Fibroblast of lung (primary cell): ENCODE data around the gene CENPP. TPM values are rescaled to one million over a fixed set of nuclear protein-coding genes. Genes with fewer than 3 reads are reported as not detected.

Experiments used
- DNase-seq, 2 donors: peaks; one replicate each; pipeline versions ENCODE4 v3.0.0 to v3.0.0-alpha.2; 2010; ENCODE audit warnings: low read depth in 2 of 2
- H2AFZ ChIP-seq: 2 replicates; pipeline ENCODE4 v1.5.1; 2012; ENCODE audit warnings: low read length, control low read depth, inconsistent platforms
- H3K27ac ChIP-seq: 2 replicates; pipeline ENCODE4 v1.5.1; 2011; ENCODE audit warnings: low read length, control low read depth; ENCODE audit not compliant: insufficient read depth
- H3K27me3 ChIP-seq: 2 replicates; pipeline ENCODE4 v1.5.1; 2011; ENCODE audit warnings: mild to moderate bottlenecking, low read length; ENCODE audit not compliant: control insufficient read depth, insufficient read depth
- H3K36me3 ChIP-seq: 2 replicates; pipeline ENCODE4 v1.5.1; 2011; ENCODE audit warnings: low read length; ENCODE audit not compliant: control insufficient read depth, insufficient read depth
- H3K4me1 ChIP-seq: 2 replicates; pipeline ENCODE4 v1.5.1; 2011; ENCODE audit warnings: low read length; ENCODE audit not compliant: control insufficient read depth, insufficient read depth; ENCODE audit errors: extremely low read depth
- H3K4me2 ChIP-seq: 2 replicates; pipeline ENCODE4 v1.5.1; 2011; ENCODE audit warnings: low read length, control low read depth; ENCODE audit not compliant: insufficient read depth; ENCODE audit errors: extremely low read depth
- H3K4me3 ChIP-seq, 4 experiments: fragments of 200-600 bp in 1 of 4; sonication (generic) in 1 of 4; replicated peaks in 1 of 4; 2 replicates each; pipeline ENCODE4 v1.5.1; 2011 to 2016; ENCODE audit warnings: low read length in 4 of 4, low read depth in 3 of 4, mild to moderate bottlenecking in 3 of 4, control low read depth in 2 of 4, inconsistent platforms in 1 of 4, mixed read lengths in 1 of 4; ENCODE audit not compliant: insufficient read depth in 1 of 4; ENCODE audit errors: control extremely low read depth in 1 of 4
- H3K79me2 ChIP-seq: 2 replicates; pipeline ENCODE4 v1.5.1; 2012; ENCODE audit warnings: mild to moderate bottlenecking, low read length, inconsistent platforms; ENCODE audit not compliant: control insufficient read depth, insufficient read depth
- H3K9ac ChIP-seq: 2 replicates; pipeline ENCODE4 v1.5.1; 2011; ENCODE audit warnings: mild to moderate bottlenecking, low read length, control low read depth; ENCODE audit not compliant: insufficient read depth
- H3K9me3 ChIP-seq: 2 replicates; pipeline ENCODE4 v1.5.1; 2012; ENCODE audit warnings: low read depth, low read length; ENCODE audit not compliant: control insufficient read depth, insufficient read depth
- H4K20me1 ChIP-seq: 2 replicates; pipeline ENCODE4 v1.5.1; 2011; ENCODE audit warnings: low read length; ENCODE audit not compliant: control insufficient read depth, insufficient read depth; ENCODE audit errors: extremely low read depth
- CTCF ChIP-seq, 2 donors: IDR thresholded peaks in 1 of 2; conservative IDR thresholded peaks in 1 of 2; 1 replicate in 1 of 2; 2 replicates in 1 of 2; pipeline ENCODE4 v1.5.1; 2011 to 2012; ENCODE audit warnings: low read length in 2 of 2, control low read depth in 1 of 2, inconsistent platforms in 1 of 2, low read depth in 1 of 2, mild to moderate bottlenecking in 1 of 2
- EZH2 ChIP-seq: IDR thresholded peaks from 2 replicates; pipeline ENCODE4 v1.5.1; 2012; ENCODE audit warnings: low read length, control low read depth, mild to moderate bottlenecking; ENCODE audit errors: missing control alignments
- polyA plus RNA-seq, 2 donors: library from polyadenylated mRNA; depleted of rRNA in 1 of 2; stranded (reverse) in 1 of 2; unstranded in 1 of 2; fragments of >200 nt; gene quantifications; 2 replicates each; pipeline ENCODE4 v1.2.1, GENCODE V29; 2011 to 2012; ENCODE audit warnings: missing spikeins in 1 of 2
- total RNA-seq: library from RNA; depleted of rRNA; stranded (reverse); fragments of >200 nt; gene quantifications from 2 replicates; pipeline ENCODE4 v1.2.1, GENCODE V29; 2014

The CENPP gene
- total and polyA plus RNA-seq, 2 donors (not counting 1 experiment from before 2014, with no cell fraction given) = 1.7 to 2.4 TPM

GRCh38 chr9:92627651-92628050 lies 301.9 kb downstream of the CENPP start:
- TF ChIP-seq EZH2 (no peak), CTCF (conservative IDR thresholded peaks at IDR 0.05 in 1 of 2, IDR thresholded peaks at IDR 0.05 in 1 of 2; ENCODE audit: low read depth in 1 of 2, low read length in 2 of 2) (no peak)
- Histone ChIP-seq H3K27ac (no peak overlapping the region), H3K4me1 (no peaks in the 10 kb centered on the region), H3K79me2 (no peaks in the 10 kb centered on the region), H3K4me2 (no peak overlapping the region), H2AFZ (no peak overlapping the region), H3K4me3 (no peak overlapping the region), H3K9me3 (no peaks in the 10 kb centered on the region), H3K27me3 (no peaks in the 10 kb centered on the region), H4K20me1 (no peaks in the 10 kb centered on the region), H3K9ac (no peak overlapping the region), H3K36me3 (peaks cover 6% of the 10 kb centered on the region)
- DNase-seq = peak in 1 of 2 donors; percentile 20

DNA sequence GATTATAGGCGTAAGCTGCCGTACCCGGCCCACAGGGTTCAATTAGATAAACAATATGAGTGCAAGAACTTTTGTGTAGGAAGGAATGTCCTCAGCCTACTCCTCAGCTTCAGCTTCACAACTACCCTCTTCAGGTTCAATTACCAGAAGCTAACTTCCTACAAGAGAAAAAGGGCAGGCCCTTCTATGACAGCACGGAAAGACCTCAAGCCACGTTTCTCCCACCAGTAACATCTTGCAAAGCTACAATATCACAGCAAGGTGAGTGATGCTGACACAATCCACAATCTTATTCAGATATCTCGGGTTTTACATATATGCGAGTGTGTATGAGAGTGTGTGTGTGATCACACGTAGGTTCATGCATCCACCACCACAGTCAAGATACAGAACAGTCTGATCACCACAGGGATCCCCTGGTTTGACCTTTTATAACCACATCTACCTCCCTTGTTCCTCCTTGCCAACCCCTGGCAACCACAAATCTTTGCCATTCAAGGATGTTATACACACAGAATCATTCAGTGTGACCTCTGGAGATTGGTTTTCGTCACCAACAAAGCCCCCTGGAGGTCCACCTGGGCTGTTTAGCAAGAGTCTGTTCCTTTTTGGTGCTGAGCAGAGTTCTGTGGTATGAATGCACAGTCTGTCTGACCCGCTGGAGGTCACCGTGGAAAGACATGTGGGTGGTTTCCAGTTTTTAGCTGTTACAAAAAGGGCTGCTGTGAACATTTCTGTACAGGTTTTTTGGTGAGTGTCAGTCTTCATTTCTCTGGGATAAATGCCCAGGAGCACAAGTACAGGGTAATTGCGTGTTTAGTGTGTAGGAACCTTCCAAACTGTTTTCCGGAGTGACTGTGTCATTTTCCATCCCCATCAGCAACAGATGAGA lies 305.9 kb downstream of the CENPP start:
- no peak overlapping the region for H3K4me3 ChIP-seq
- no peaks in the 10 kb centered on the region for H4K20me1 ChIP-seq
- no peaks in the 10 kb centered on the region for H3K79me2 ChIP-seq
- no peak overlapping the region for H3K27ac ChIP-seq
- TF ChIP-seq EZH2 = no peak
- TF ChIP-seq CTCF (conservative IDR thresholded peaks at IDR 0.05 in 1 of 2, IDR thresholded peaks at IDR 0.05 in 1 of 2; ENCODE audit: low read depth in 1 of 2, low read length in 2 of 2) = no peak
- H3K36me3 ChIP-seq = peaks cover 9% of the 10 kb centered on the region
- H3K9ac ChIP-seq = no peak overlapping the region
- no peak overlapping the region for H2AFZ ChIP-seq
- no peak overlapping the region for H3K4me2 ChIP-seq
- DNase-seq = peak in 1 of 2 donors; percentile 34
- no peaks in the 10 kb centered on the region for H3K4me1 ChIP-seq
- no peaks in the 10 kb centered on the region for H3K27me3 ChIP-seq
- no peaks in the 10 kb centered on the region for H3K9me3 ChIP-seq

GRCh38 chr9:92632641-92633040 lies 306.9 kb downstream of the CENPP start:
- Histone ChIP-seq H4K20me1 (no peaks in the 10 kb centered on the region), H3K27ac (no peak overlapping the region), H3K4me1 (no peaks in the 10 kb centered on the region), H3K9ac (no peak overlapping the region), H3K79me2 (no peaks in the 10 kb centered on the region), H3K27me3 (no peaks in the 10 kb centered on the region), H2AFZ (no peak overlapping the region), H3K36me3 (peaks cover 12% of the 10 kb centered on the region), H3K4me2 (no peak overlapping the region), H3K9me3 (no peaks in the 10 kb centered on the region), H3K4me3 (no peak overlapping the region)
- no peak for DNase-seq
- TF ChIP-seq EZH2 (no peak), CTCF (conservative IDR thresholded peaks at IDR 0.05 in 1 of 2, IDR thresholded peaks at IDR 0.05 in 1 of 2; ENCODE audit: low read depth in 1 of 2, low read length in 2 of 2) (no peak)
